MM.1S (cell line): Measurements from ENCODE around the gene GP9.
A peak's percentile ranks its signal among the peaks of the same experiment; 100 is the strongest.

Experiments
- DNase-seq: peaks from one replicate; pipeline ENCODE4 v3.0.0-alpha.2; 2015
- H2AFZ ChIP-seq: fragments of 300-600 bp; sonication (generic); 2 replicates; pipeline ENCODE4 v1.6.0; 2016; ENCODE audit warnings: antibody characterized with exemption, low read length
- H3F3A ChIP-seq: fragments of 300-600 bp; sonication (generic); 2 replicates; pipeline ENCODE4 v1.6.1; 2016; ENCODE audit warnings: mild to moderate bottlenecking, antibody characterized with exemption, low read length, moderate library complexity, mixed read lengths; ENCODE audit not compliant: insufficient read depth
- H3K27ac ChIP-seq: fragments of 300-600 bp; sonication (generic); 2 replicates; pipeline ENCODE4 v1.5.1; 2016; ENCODE audit warnings: mild to moderate bottlenecking, low read length
- H3K27me3 ChIP-seq: fragments of 300-600 bp; sonication (generic); replicated peaks from 2 replicates; pipeline ENCODE4 v1.6.0; 2016; ENCODE audit warnings: low read length; ENCODE audit not compliant: insufficient read depth
- H3K36me3 ChIP-seq: fragments of 300-600 bp; sonication (generic); replicated peaks from 2 replicates; pipeline ENCODE4 v1.6.1; 2016; ENCODE audit warnings: mild to moderate bottlenecking, low read length, mixed read lengths; ENCODE audit not compliant: insufficient read depth
- H3K4me1 ChIP-seq: fragments of 300-600 bp; sonication (generic); 2 replicates; pipeline ENCODE4 v1.6.1; 2016; ENCODE audit warnings: low read length, mixed read lengths
- H3K4me2 ChIP-seq: fragments of 300-600 bp; sonication (generic); 2 replicates; pipeline ENCODE4 v1.6.0; 2016; ENCODE audit warnings: low read depth, low read length
- H3K4me3 ChIP-seq: fragments of 300-600 bp; sonication (generic); 2 replicates; pipeline ENCODE4 v1.5.1; 2016; ENCODE audit warnings: low read length, mixed read lengths
- H3K79me2 ChIP-seq: fragments of 300-600 bp; sonication (generic); 2 replicates; pipeline ENCODE4 v1.6.1; 2016; ENCODE audit warnings: mixed run types, low read length, mixed read lengths
- H3K9ac ChIP-seq: fragments of 300-600 bp; sonication (generic); 2 replicates; pipeline ENCODE4 v1.6.1; 2016; ENCODE audit warnings: low read length, mixed read lengths
- H3K9me2 ChIP-seq: fragments of 300-600 bp; sonication (generic); replicated peaks from 2 replicates; pipeline ENCODE4 v1.6.1; 2016; ENCODE audit warnings: mild to moderate bottlenecking, low read length, mixed read lengths; ENCODE audit not compliant: insufficient read depth
- H3K9me3 ChIP-seq: fragments of 300-600 bp; sonication (generic); replicated peaks from 2 replicates; pipeline ENCODE4 v1.6.1; 2016; ENCODE audit warnings: mild to moderate bottlenecking, low read length, mixed read lengths; ENCODE audit not compliant: insufficient read depth
- H4K20me1 ChIP-seq: fragments of 300-600 bp; sonication (generic); 2 replicates; pipeline ENCODE4 v1.6.1; 2016; ENCODE audit warnings: mild to moderate bottlenecking, low read length, moderate library complexity, mixed read lengths; ENCODE audit not compliant: insufficient read depth
- CTCF ChIP-seq: fragments of 300-600 bp; sonication (generic); IDR thresholded peaks from 2 replicates; pipeline ENCODE4 v1.5.1; 2016; ENCODE audit warnings: antibody characterized with exemption, low read length, mixed read lengths
- EZH2 ChIP-seq: fragments of 300-600 bp; sonication (generic); optimal IDR thresholded peaks from 2 replicates; pipeline ENCODE3; 2017; ENCODE audit warnings: low read depth, mild to moderate bottlenecking, antibody characterized with exemption, low read length, mixed read lengths
- EZH2phosphoT487 ChIP-seq: fragments of 300-600 bp; sonication (generic); IDR thresholded peaks from 2 replicates; pipeline ENCODE4 v1.6.1; 2018; ENCODE audit warnings: antibody characterized with exemption, low read length

GP9 gene

GRCh38 chr3:129026728-129027543, 33.6 kb upstream of the GP9 start:
- DNase-seq, result peak; percentile 96
- peak overlapping the region; percentile 99 for H3K4me2 ChIP-seq
- peak overlapping the region; percentile 69 for H3K9ac ChIP-seq
- no peaks in the 10 kb centered on the region for H3K9me3 ChIP-seq
- peaks cover 6% of the 10 kb centered on the region; the same call in 1 of the 2 replicates for H3K4me1 ChIP-seq
- peak overlapping the region; percentile 72 for H3K4me3 ChIP-seq
- H3K36me3 ChIP-seq, result no peaks in the 10 kb centered on the region
- no peak overlapping the region for H3K27ac ChIP-seq
- no peaks in the 10 kb centered on the region for H3K27me3 ChIP-seq
- H4K20me1 ChIP-seq, result no peaks in the 10 kb centered on the region
- H3K79me2 ChIP-seq, result no peaks in the 10 kb centered on the region
- H3K9me2 ChIP-seq, result no peaks in the 10 kb centered on the region
- peak; percentile 81 for TF ChIP-seq CTCF
- no peak for TF ChIP-seq EZH2phosphoT487
- peak overlapping the region; percentile 99 for H2AFZ ChIP-seq
- H3F3A ChIP-seq, result no peaks in the 10 kb centered on the region

DNA sequence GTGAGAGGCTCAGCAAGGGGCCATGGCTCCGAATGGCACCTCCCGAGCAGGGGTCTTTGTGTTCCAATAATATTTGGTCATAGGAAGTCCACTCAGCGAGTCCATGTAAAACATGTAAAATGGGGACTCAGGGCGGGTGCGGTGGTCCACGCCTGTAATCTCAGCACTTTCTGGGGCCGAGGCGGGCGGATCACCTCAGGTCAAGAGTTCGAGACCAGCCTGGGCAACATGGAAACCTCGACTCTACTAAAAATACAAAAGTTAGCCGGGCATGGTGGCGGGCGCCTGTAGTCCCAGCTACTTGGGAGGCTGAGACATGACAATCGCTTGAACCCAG, 33.1 kb upstream of the GP9 start:
- Histone ChIP-seq H3K27me3 (no peaks in the 10 kb centered on the region), H3K79me2 (no peaks in the 10 kb centered on the region), H3K4me2 (peak overlapping the region; percentile 99), H3K27ac (no peak overlapping the region), H3F3A (no peaks in the 10 kb centered on the region), H3K9me3 (no peaks in the 10 kb centered on the region), H3K36me3 (no peaks in the 10 kb centered on the region), H3K9me2 (no peaks in the 10 kb centered on the region), H3K4me1 (peaks cover 6% of the 10 kb centered on the region; the same call in 1 of the 2 replicates), H2AFZ (peak overlapping the region; percentile 99), H3K9ac (peak overlapping the region; percentile 69), H4K20me1 (no peaks in the 10 kb centered on the region), H3K4me3 (peak overlapping the region; percentile 72)
- TF ChIP-seq EZH2 (no peak), CTCF (no peak), EZH2phosphoT487 (no peak)
- no peak for DNase-seq

- Histone ChIP-seq H3F3A (no peaks in the 10 kb centered on the region), H3K9ac (no peak overlapping the region), H3K4me1 (peaks cover 6% of the 10 kb centered on the region; the same call in 1 of the 2 replicates), H3K79me2 (no peaks in the 10 kb centered on the region), H2AFZ (no peak overlapping the region), H3K4me2 (no peak overlapping the region), H3K36me3 (no peaks in the 10 kb centered on the region), H3K9me3 (no peaks in the 10 kb centered on the region), H3K9me2 (no peaks in the 10 kb centered on the region), H4K20me1 (no peaks in the 10 kb centered on the region), H3K4me3 (no peak overlapping the region), H3K27ac (no peak overlapping the region), H3K27me3 (no peaks in the 10 kb centered on the region)
- no peak for DNase-seq
- TF ChIP-seq CTCF, result no peak
- TF ChIP-seq EZH2phosphoT487, result no peak
- TF ChIP-seq EZH2, result no peak
These were observed 31.7 kb upstream of the GP9 start for GRCh38 chr3:129028866-129029265.
